IPS-NIHi7 (cell line): ENCODE results near the gene TNIP2.

Experiments used
- DNase-seq: peaks from one replicate; pipeline ENCODE4 v3.0.0; 2012; ENCODE audit warnings: mixed read lengths; ENCODE audit errors: extremely low spot score

The TNIP2 gene, protein sequence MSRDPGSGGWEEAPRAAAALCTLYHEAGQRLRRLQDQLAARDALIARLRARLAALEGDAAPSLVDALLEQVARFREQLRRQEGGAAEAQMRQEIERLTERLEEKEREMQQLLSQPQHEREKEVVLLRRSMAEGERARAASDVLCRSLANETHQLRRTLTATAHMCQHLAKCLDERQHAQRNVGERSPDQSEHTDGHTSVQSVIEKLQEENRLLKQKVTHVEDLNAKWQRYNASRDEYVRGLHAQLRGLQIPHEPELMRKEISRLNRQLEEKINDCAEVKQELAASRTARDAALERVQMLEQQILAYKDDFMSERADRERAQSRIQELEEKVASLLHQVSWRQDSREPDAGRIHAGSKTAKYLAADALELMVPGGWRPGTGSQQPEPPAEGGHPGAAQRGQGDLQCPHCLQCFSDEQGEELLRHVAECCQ

DNA sequence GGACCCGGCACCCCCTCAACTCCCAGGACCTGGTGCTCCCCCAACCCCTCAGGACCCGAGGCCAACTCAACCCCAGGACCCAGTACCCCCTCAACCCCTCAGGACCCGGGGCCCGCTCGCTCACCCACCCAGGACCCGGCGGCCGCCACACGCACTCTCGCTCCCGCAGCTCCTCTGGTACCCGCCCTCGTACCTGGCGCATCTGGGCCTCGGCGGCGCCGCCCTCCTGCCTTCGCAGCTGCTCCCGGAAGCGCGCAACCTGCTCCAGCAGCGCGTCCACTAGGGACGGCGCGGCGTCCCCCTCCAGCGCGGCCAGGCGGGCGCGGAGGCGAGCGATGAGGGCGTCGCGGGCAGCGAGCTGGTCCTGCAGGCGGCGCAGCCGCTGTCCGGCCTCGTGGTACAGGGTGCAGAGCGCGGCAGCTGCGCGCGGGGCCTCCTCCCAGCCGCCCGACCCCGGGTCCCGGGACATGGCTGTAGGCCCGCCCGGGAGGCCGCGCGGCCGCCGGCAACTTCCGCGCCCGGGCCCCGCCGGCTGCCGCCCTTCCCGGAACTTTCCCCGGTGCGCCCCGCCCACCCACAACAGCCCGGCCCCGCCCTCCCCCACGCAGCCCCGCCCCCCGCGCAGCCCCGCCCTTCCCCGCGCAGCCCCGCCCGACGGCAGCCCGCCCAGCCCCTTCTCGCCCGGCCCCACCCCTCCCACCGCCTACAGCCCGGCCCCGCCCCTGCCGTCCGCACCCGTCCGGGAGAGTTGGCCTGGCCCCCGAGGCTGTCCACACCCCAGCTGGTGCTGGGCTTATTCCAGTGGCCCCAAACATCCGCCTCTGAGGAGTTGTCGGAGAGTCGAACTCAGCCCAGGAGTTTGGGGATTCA, at the start of gene TNIP2:
Gene TNIP2, minus strand, starts transcription at position 516 of the 870 bp plus-strand sequence. Its CDS starts 47 bp downstream, at position 469.
- peak; percentile 99 for DNase-seq

GRCh38 chr4:2804973-2805501, 48.9 kb upstream of the TNIP2 start:
- no peak for DNase-seq

GRCh38 chr4:2804449-2804972, 48.4 kb upstream of the TNIP2 start:
- no peak for DNase-seq

DNA sequence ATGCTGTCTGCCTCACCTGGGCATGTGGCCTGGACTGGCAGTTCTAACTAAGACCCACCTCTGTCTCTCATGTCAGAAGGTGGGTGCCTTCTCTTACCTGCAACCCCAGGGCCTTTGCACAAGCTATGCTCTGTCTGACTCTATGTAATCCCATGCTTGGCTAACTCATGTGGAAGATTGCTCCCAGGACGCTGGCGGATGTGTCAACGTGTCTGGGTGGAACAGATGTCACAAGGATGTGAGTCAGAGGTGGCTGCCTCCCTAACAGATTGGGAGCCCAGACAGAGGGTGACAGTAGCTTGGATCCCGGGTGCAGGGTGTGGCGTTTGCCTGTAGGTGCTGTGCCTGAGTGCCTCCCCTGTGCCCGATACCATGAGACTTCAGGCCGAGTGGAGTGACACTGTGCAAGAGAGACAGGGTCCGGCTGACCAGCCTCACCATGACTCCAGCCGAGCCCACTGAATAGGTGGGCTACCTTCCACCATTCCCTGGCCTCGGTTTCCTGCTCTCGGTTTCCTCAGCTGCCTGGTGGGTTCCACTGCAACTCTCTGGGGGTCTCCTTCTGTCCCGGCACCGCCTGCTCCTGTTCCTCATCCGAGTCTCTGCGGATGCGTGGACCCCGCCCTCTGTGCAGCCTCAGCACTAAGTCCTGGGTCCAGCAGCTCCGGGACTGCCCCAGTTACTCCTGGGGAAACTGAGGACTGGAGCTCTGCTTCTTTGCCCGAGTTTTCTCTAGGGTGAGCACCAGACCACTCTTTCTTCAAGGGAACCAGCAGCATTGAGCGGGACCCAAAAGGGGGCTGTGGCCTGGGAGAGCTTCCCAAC, 47.7 kb upstream of the TNIP2 start:
- DNase-seq = no peak

GRCh38 chr4:2802618-2803531, 46.7 kb upstream of the TNIP2 start:
- DNase-seq = no peak

DNA sequence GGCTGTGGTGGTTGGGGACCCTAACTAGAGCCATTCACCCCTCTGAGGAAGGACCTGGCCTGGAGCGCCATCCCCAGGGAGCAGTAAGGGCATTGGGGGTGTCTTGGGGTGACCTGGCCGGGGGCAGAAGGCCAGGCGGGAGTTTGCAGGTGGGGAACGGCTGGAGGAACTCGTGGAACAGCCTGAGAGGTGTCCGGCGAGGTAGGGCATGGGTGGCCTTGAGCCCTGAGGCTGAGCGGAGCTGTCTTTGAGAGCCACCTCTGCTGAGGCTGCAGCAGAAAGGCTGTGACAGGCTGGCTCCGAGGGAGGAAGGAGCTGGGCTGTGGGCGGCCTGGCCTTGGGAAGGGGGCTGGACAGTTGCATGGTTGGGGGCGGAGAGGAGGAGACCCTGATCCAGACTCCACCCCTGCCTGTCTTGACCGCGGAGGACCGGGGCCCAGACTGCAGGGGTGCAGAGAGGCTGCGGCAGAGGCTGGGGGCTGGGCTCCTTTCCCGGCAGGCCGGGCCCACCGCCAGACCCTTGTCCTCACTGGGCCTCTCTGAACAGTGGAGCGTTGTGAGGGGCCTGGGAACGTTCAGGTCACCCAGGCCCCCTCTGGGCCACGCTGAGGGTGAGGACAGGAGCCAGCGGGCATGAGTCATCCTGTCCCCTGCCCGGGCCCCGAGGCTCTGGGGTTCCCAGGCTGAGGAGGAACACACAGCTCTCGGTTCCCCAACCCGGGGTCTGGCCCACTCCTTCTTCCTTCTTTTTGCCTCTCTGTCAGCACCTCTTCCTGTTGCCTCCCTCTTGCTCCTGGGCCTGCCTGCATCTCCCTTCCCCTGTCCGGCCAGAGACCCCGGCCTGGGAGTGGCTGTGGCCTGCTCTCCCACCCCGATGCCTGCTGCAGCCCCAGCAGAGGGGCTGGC, 44.8 kb upstream of the TNIP2 start:
- peak; percentile 83 for DNase-seq

DNA sequence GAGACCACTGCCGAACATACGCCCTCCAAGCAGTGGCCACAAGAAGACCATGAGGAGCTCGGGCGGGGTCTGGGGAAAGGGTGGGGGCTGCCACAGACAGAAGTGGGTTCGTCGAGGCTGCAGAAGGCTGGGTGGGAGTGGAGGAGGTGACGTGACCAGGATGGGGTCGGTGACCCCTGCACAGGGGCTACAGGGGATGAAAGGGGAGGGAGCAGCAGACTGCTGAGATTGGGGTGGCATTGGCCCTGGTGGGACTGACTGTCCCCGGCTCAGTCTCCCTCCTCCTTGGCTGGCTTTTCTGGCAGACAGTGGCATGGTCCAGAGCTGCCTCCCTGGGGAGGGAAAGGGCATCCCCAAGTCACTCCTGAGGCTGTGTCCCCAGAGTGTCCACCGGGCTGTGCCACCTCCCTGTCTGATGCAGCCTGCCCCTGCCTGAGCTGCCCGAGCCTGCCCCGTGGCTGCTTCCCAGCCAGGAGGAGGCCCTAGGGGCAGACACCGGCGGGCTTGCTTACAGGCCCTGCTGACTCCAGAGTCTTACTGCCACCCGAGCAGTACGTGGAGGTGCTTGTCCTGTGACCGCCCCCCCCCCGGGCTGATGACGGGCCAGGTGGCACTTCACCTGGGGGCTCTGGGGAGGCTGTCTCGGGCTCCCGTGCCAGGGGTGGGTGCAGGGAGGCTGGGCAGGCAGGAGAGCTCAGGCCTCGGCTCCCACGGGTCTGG, 44.0 kb upstream of the TNIP2 start:
- no peak for DNase-seq

- DNase-seq = no peak
Observed at GRCh38 chr4:2799224-2799911, 43.2 kb upstream of the TNIP2 start.

DNA sequence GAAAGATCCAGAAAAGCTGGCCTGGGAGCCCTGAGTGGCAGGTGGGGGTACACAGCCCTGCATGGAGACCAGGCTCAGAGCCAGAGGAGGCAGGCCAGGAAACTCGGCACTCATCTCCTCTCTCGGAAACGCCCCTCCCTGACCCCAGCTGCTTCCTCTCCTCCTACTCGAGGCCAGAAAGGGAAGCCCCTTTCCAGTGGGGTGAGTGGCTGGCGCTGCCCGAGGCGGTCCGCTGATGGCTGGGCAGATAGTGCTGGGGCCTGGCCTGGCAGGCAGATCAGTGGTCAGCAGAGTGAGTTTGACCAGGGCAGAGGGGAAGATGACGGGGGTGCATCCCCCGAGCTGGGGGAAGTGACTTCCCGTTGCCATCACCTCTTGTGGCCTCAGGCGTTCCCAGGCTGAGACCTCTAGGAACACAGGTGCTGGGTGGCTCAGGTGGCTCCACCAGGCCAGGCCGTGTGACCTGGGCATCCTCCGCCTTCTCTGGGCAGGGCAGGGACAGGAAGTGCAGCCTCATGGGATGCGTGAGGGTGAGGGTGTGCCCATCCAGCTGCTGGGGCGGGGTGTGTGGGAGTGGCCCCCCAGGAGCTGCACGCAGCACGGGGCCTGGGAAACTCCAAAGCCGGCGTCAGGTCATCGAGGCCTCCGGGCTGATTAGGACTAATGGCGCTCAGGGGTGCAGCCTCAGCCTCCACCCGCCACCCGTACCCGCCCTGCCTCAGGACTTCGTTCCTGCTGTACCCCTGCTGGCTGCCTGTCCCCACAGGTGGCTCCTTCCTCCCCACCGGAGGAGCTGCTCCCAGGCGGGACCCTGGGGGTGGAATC, 42.5 kb upstream of the TNIP2 start:
- DNase-seq = no peak

- DNase-seq = no peak
Observed at GRCh38 chr4:2797545-2798305, 41.6 kb upstream of the TNIP2 start.

DNA sequence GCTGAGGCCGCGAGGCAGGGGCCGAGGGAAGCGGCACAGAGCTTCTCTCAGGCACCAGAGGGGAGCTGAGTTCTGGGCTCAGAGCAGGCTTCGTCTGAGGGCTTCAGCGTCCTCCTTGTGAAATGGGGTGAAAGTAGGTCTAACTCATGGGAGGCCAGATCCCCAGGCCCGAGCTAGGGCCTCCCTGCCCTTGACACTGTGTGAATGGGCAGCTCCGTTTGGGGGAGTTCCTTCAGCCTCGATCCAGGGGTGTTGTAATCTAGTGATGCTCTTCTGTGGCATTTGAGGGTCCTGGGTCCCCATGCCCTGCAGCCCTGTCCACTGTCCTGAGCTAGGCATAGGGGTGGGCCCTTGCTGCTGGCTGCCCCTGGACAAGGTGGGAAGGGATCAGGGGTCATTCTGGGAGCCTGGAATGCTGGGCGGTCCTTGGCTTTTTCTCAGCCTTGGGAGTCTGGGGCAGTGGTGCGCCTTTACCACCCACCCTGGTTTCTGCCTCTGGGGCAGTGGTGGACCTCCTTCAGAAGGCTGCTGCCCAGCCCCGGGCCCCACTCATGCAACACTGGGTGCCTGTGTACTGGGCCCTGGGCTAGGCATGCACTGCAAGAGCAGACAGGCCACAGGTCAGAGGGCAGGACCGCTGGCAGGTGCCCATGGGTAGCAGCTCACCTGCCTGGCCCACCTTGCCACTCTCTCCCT, 40.9 kb upstream of the TNIP2 start:
- no peak for DNase-seq

GRCh38 chr4:2795893-2796848, 40.0 kb upstream of the TNIP2 start:
- DNase-seq = no peak

DNA sequence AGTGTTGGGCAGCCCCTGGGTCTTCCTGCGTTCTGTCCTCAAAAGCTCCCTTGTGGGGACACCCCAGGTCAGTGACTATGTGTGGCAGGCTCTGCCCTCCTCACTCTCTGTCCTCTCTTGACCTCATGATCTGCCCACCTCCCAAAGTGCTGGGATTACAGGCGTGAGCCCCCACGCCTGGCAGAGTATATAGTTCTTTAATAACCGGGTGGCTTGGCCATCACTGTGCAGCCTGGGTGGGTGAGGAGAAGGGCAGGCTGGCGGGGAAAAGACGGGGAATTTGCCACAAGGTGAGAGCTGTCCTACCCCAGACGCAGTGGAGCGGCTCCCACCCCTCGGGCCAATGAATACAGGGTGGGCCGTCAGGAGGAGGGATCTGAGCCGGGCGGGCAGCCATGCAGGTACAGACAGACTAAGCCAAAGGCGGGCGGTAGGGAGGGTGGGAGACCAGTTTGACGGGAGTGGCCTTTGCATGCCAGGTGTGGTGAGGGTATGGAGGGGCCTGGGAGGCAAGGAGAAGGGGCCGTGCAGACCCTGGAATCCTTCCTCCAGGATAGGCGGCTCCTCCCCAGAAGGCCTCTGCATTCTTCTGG, 39.3 kb upstream of the TNIP2 start:
- DNase-seq = no peak
